Stimulated activated CD4-positive, alpha-beta T cell treated with anti-CD3 and anti-CD28 coated beads, TNF-alpha, amount 100 ng/mL, for 48 hours (primary cell): ENCODE results near the gene TRIM33.
"Not testable (repeated sequence)": the region's sequence is repeated elsewhere in the genome, so short reads cannot be mapped to it uniquely, and the experiment has no call there.

Experiments used
- DNase-seq, 3 donors: peaks; one replicate each; pipeline ENCODE4 v3.0.0-alpha.2; 2020; ENCODE audit warnings: low read depth in 3 of 3

TRIM33 gene

GRCh38 chr1:114510274-114511031 lies 550 bp downstream of the TRIM33 start:
- DNase-seq = peak; percentile 1 to 26 (median 3)

- no peak for DNase-seq
Observed at GRCh38 chr1:114509596-114510273, 1.3 kb downstream of the TRIM33 start.

- no peak for DNase-seq
Observed at GRCh38 chr1:114508386-114508898, 2.6 kb downstream of the TRIM33 start.

- no peak for DNase-seq
Observed at GRCh38 chr1:114507513-114507912, 3.5 kb downstream of the TRIM33 start.

- DNase-seq = no peak
Observed at GRCh38 chr1:114505148-114505561, 5.8 kb downstream of the TRIM33 start.

- no peak for DNase-seq
Observed at GRCh38 chr1:114503916-114504422, 7.0 kb downstream of the TRIM33 start.

GRCh38 chr1:114502080-114502479 lies 8.9 kb downstream of the TRIM33 start:
- no peak for DNase-seq

GRCh38 chr1:114499478-114499877 lies 11.5 kb downstream of the TRIM33 start:
- no peak for DNase-seq

GRCh38 chr1:114496089-114496488 lies 14.9 kb downstream of the TRIM33 start:
- no peak for DNase-seq

- no peak for DNase-seq
Observed at GRCh38 chr1:114495486-114495885, 15.5 kb downstream of the TRIM33 start.

GRCh38 chr1:114492978-114493377 lies 18.0 kb downstream of the TRIM33 start:
- DNase-seq = no peak

- DNase-seq = no peak
Observed at GRCh38 chr1:114490274-114490693, 20.7 kb downstream of the TRIM33 start.

- DNase-seq = no peak
Observed at GRCh38 chr1:114488739-114489138, 22.3 kb downstream of the TRIM33 start.

GRCh38 chr1:114485286-114485685 lies 25.7 kb downstream of the TRIM33 start:
- no peak for DNase-seq

GRCh38 chr1:114482585-114482984 lies 28.4 kb downstream of the TRIM33 start:
- DNase-seq = no peak

- DNase-seq = not testable (repeated sequence)
Observed at GRCh38 chr1:114479636-114480035, 31.4 kb downstream of the TRIM33 start.

- no peak for DNase-seq
Observed at GRCh38 chr1:114479134-114479533, 31.9 kb downstream of the TRIM33 start.

- DNase-seq = no peak
Observed at GRCh38 chr1:114473796-114474195, 37.2 kb downstream of the TRIM33 start.

- DNase-seq = no peak
Observed at GRCh38 chr1:114472408-114472807, 38.6 kb downstream of the TRIM33 start.

GRCh38 chr1:114470681-114471080 lies 40.3 kb downstream of the TRIM33 start:
- no peak for DNase-seq

- no peak for DNase-seq
Observed at GRCh38 chr1:114468710-114469468, 42.1 kb downstream of the TRIM33 start.

GRCh38 chr1:114468047-114468446 lies 43.0 kb downstream of the TRIM33 start:
- DNase-seq = no peak
